ENCODE measurements around the gene MVB12B.

DNA sequence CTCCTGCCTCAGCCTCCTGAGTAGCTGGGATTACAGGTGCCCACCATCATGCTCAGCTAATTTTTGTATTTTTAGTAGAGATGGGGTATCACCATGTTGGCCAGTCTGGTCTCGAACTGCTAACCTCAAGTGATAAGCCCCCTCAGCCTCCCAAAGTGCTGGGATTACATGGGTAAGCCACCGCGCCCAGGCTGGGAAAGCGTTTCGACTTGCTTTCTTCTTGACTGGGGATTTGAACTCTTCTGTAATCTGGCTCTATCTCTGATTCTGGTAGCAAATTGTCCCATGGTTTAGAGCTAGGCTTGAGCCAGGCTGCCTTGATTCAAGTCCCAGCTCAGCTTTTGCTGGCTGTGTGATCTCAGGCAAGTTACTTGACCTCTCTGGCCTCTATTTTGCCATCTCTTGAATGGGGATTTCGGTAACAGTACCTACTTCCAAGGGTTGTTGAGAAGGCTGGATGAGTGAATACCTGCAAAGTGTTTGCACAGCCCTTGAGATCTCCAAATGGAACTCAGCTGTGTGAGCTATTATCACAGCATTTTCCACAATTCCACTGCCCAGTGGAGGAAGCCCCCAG, 20.5 kb upstream of the MVB12B start:
- TF ChIP-seq, protein P1, sequence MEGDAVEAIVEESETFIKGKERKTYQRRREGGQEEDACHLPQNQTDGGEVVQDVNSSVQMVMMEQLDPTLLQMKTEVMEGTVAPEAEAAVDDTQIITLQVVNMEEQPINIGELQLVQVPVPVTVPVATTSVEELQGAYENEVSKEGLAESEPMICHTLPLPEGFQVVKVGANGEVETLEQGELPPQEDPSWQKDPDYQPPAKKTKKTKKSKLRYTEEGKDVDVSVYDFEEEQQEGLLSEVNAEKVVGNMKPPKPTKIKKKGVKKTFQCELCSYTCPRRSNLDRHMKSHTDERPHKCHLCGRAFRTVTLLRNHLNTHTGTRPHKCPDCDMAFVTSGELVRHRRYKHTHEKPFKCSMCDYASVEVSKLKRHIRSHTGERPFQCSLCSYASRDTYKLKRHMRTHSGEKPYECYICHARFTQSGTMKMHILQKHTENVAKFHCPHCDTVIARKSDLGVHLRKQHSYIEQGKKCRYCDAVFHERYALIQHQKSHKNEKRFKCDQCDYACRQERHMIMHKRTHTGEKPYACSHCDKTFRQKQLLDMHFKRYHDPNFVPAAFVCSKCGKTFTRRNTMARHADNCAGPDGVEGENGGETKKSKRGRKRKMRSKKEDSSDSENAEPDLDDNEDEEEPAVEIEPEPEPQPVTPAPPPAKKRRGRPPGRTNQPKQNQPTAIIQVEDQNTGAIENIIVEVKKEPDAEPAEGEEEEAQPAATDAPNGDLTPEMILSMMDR (conservative IDR thresholded peaks at IDR 0.05 in 1 of 2, IDR thresholded peaks at IDR 0.05 in 1 of 2; ENCODE audit: extremely low read depth in 1 of 2, insufficient read depth in 1 of 2, low read depth in 1 of 2, low read length in 2 of 2), result no peak
- TF ChIP-seq EZH2 (IDR thresholded peaks at IDR 0.05; ENCODE audit: borderline replicate concordance, low read length), result no peak
